Measurements from ENCODE around the gene GSTA5. TPM values are rescaled to one million over a fixed set of nuclear protein-coding genes. Genes with fewer than 3 reads are reported as not detected.
A peak's percentile ranks its signal among the peaks of the same experiment; 100 is the strongest.

Gene GSTA5
- total and polyA plus RNA-seq, 10 of the 15 experiments (the other 5 are each of a cell fraction or from before 2014, with no cell fraction given) = not detected

DNA sequence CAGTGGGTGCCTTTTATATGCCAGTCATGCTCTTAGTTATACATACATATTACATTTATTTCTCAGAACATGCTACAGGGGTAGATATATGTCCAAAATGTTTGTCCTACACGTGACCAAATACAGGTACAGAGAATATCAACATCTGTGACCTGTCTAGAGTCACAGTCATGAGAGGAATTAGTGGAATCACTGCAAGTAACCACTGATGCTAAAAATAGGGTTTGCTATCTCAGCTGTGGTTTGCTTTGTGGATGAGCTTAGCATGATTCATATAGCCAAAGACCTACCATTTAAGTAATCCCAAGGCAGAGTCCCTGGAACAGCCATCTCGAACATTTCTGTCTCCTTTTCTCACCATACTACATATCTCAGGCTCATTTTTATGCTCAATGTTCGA lies 36.6 kb upstream of the GSTA5 start:
- BruUV-seq (replicated peaks) = no TSS peak
- H3K36me3 ChIP-seq (ENCODE audit: control insufficient read depth in 2 of 2, insufficient read depth in 2 of 2, low read length in 1 of 2) = no peaks in the 10 kb centered on the region
- H3K9ac ChIP-seq (ENCODE audit: control insufficient read depth, insufficient read depth, low read length) = no peak overlapping the region
- H3K9me3 ChIP-seq (replicated peaks; ENCODE audit: control insufficient read depth, insufficient read depth, low read length) = no peaks in the 10 kb centered on the region
- H3K27ac ChIP-seq (ENCODE audit: control insufficient read depth, insufficient read depth) = no peak overlapping the region
- DNase-seq (ENCODE audit: low read depth, low spot score) (no peak), ATAC-seq (no peak), FAIRE-seq (no peak)
- SMC1A ChIA-PET (ENCODE audit: uncharacterized antibody, unreplicated experiment) = interaction anchor here (1.0 kb wide), 1 partner anchor 12 kb away, joined by 3 read pairs; no protein-coding TSS in a partner anchor
- H3K4me1 ChIP-seq (ENCODE audit: control insufficient read depth, insufficient read depth, low read length) = no peaks in the 10 kb centered on the region
- POLR2A ChIA-PET = no interaction called here
- H4K20me1 ChIP-seq (ENCODE audit: control insufficient read depth, insufficient read depth) = no peaks in the 10 kb centered on the region
- no peaks in the 10 kb centered on the region for H3K79me2 ChIP-seq (ENCODE audit: control insufficient read depth, insufficient read depth, low read length)
- H3K4me2 ChIP-seq (ENCODE audit: control insufficient read depth, insufficient read depth) = no peak overlapping the region
- 14% methylated on average over 3 of the region's 3 CpGs for WGBS (ENCODE audit: insufficient coverage, insufficient replicate concordance, low lambda C conversion rate, missing lambda C conversion rate)
- H2AFZ ChIP-seq (ENCODE audit: control insufficient read depth, low read depth, low read length) = no peak overlapping the region
- RAD21 ChIA-PET (ENCODE audit: unreplicated experiment) = no interaction called here
- intact Hi-C loops (cut with micrococcal nuclease; ENCODE audit: unreplicated experiment) (no loop called here), in situ Hi-C loops (cut with MboI) (no loop called here)
- CTCF ChIA-PET = interaction anchor here (0.5 to 1.2 kb wide), 2 partner anchors 120 to 691 kb away, joined by 4 read pairs; no protein-coding TSS in a partner anchor
- no peaks in the 10 kb centered on the region for H3K27me3 ChIP-seq (replicated peaks in 1 of 2; ENCODE audit: control insufficient read depth in 2 of 2, insufficient read depth in 2 of 2, low read length in 1 of 2)
- H3K4me3 ChIP-seq = no peak overlapping the region
- TF ChIP-seq POU2F2 (IDR thresholded peaks at IDR 0.05; ENCODE audit: borderline replicate concordance, low read depth, low read length) (no peak), RUNX3 (IDR thresholded peaks at IDR 0.05; ENCODE audit: low read length) (0 out of 2 replicates have a peak, but pooled peaks have one; percentile 8)

DNA sequence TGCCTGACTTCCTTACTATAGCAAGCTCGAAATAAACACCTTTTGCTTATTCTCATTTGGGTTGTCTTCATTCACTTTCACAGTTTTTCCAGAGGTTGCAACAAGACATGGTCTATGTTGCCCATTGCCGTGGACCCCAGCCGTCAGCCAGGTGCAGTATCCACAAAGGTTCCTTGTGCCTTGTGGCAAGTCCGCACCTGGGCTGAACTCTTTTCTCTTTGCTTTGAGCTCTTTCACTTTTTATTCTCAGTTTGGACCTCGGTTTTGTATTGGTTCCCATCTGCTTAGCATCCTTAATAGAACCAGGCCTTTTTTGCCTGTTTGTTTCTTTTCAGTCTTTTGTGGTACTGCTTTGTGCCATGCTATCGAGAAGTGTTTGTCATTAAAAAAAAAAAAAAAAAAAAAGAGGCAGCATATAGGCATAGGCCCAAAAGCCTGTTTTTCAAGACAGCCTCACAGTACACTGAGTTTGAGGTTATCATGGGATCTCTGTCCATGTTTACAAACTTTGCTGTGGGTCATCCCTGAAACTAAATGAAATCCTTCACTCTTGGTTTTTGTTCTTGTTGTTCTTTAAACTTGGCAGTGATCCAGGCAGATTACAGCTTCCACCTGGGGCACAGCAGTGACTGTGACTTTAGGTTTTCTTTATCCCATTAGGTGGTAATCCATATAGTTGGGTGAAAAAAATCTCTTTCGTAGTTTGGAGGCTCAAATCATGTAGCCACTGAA lies 35.6 kb upstream of the GSTA5 start:
- Histone ChIP-seq H3K27me3 (replicated peaks in 1 of 2; ENCODE audit: control insufficient read depth in 2 of 2, insufficient read depth in 2 of 2, low read length in 1 of 2) (no peaks in the 10 kb centered on the region), H3K9me3 (replicated peaks; ENCODE audit: control insufficient read depth, insufficient read depth, low read length) (no peaks in the 10 kb centered on the region), H4K20me1 (ENCODE audit: control insufficient read depth, insufficient read depth) (no peaks in the 10 kb centered on the region), H3K79me2 (ENCODE audit: control insufficient read depth, insufficient read depth, low read length) (no peaks in the 10 kb centered on the region), H3K4me2 (ENCODE audit: control insufficient read depth, insufficient read depth) (no peak overlapping the region), H3K4me1 (ENCODE audit: control insufficient read depth, insufficient read depth, low read length) (no peaks in the 10 kb centered on the region), H2AFZ (ENCODE audit: control insufficient read depth, low read depth, low read length) (no peak overlapping the region), H3K4me3 (no peak overlapping the region), H3K27ac (ENCODE audit: control insufficient read depth, insufficient read depth) (no peak overlapping the region), H3K9ac (ENCODE audit: control insufficient read depth, insufficient read depth, low read length) (no peak overlapping the region), H3K36me3 (ENCODE audit: control insufficient read depth in 2 of 2, insufficient read depth in 2 of 2, low read length in 1 of 2) (no peaks in the 10 kb centered on the region)
- RAD21 ChIA-PET (ENCODE audit: unreplicated experiment) = no interaction called here
- DNase-seq (ENCODE audit: low read depth, low spot score) = no peak
- TF ChIP-seq NFIC (IDR thresholded peaks at IDR 0.05; ENCODE audit: low read depth, low read length) = no peak
- BruUV-seq (replicated peaks) = no TSS peak
- CTCF ChIA-PET = interaction anchor here (0.7 kb wide), 1 partner anchor 81 kb away, joined by 3 read pairs; no protein-coding TSS in a partner anchor
- intact Hi-C loops (cut with micrococcal nuclease; ENCODE audit: unreplicated experiment) = no loop called here
- WGBS (ENCODE audit: insufficient coverage, insufficient replicate concordance, low lambda C conversion rate, missing lambda C conversion rate) = 38% methylated on average over 6 of the region's 7 CpGs
- FAIRE-seq = no peak
- in situ Hi-C loops (cut with MboI) = no loop called here
- no peak for ATAC-seq
- POLR2A ChIA-PET = no interaction called here
- SMC1A ChIA-PET (ENCODE audit: uncharacterized antibody, unreplicated experiment) = interaction anchor here (0.7 kb wide), 1 partner anchor 340 kb away, joined by 3 read pairs; no protein-coding TSS in a partner anchor
